CD4-positive, alpha-beta T cell (primary cell): ENCODE measurements around the gene CCDC187. TPM values are rescaled to one million over a fixed set of nuclear protein-coding genes. Genes with fewer than 3 reads are reported as not detected.

Source experiments
- ATAC-seq: fragments of 200-7000 bp; cut with Tn5 transposase; one replicate; pipeline ENCODE4 v1.10.0; 2022; ENCODE audit warnings: mild to moderate bottlenecking; ENCODE audit not compliant: poor library complexity
- CTCF ChIA-PET: fragments of 350-600 bp; sonication (Branson Sonifier 250); formaldehyde crosslinking; loops from one replicate; lab custom pipeline; 2021; ENCODE audit warnings: antibody characterized with exemption, inconsistent platforms; lab: Charles Lee
- POLR2A ChIA-PET: fragments of 350-600 bp; sonication (Branson Sonifier 250); formaldehyde crosslinking; loops from one replicate; lab custom pipeline; 2021; ENCODE audit warnings: antibody characterized with exemption, inconsistent platforms; lab: Charles Lee
- DNase-seq, 14 experiments: peaks; one replicate each; pipeline ENCODE4 v3.0.0-alpha.2; 2013 to 2020; ENCODE audit warnings: mixed read lengths in 2 of 14
- H3K27ac ChIP-seq, 2 donors: one replicate each; pipeline versions ENCODE4 v1.5.1 to v1.7.0; 2013; ENCODE audit warnings: low read length in 2 of 2, low read depth in 1 of 2, mild to moderate bottlenecking in 1 of 2
- H3K27me3 ChIP-seq, 2 experiments: 1 replicate in 1 of 2; 2 replicates in 1 of 2; pipeline versions ENCODE4 v1.6.1 to v1.7.0; 2013; ENCODE audit warnings: low read length in 2 of 2, control low read depth in 1 of 2, mild to moderate bottlenecking in 1 of 2, moderate library complexity in 1 of 2; ENCODE audit not compliant: insufficient read depth in 2 of 2, control insufficient read depth in 1 of 2
- H3K36me3 ChIP-seq: one replicate; pipeline ENCODE4 v1.6.1; 2013; ENCODE audit warnings: low read length, control low read depth; ENCODE audit not compliant: insufficient read depth
- H3K4me1 ChIP-seq: one replicate; pipeline ENCODE4 v1.6.1; 2013; ENCODE audit warnings: low read length, control low read depth; ENCODE audit not compliant: insufficient read depth
- H3K4me3 ChIP-seq: one replicate; pipeline ENCODE4 v1.5.1; 2013; ENCODE audit warnings: mild to moderate bottlenecking, low read length, moderate library complexity
- H3K9me3 ChIP-seq, 2 experiments: 1 replicate in 1 of 2; 2 replicates in 1 of 2; pipeline versions ENCODE4 v1.6.1 to v1.7.0; 2013; ENCODE audit warnings: low read length in 2 of 2, mild to moderate bottlenecking in 2 of 2, control low read depth in 1 of 2, moderate library complexity in 1 of 2; ENCODE audit not compliant: control insufficient read depth in 1 of 2, insufficient read depth in 1 of 2
- H3K27ac Mint-ChIP-seq: one replicate; pipeline ENCODE4 v1.8.0; 2020; ENCODE audit warnings: mixed read lengths
- H3K27me3 Mint-ChIP-seq: one replicate; pipeline ENCODE4 v1.8.0; 2021; ENCODE audit warnings: mixed read lengths
- H3K36me3 Mint-ChIP-seq: one replicate; pipeline ENCODE4 v1.8.0; 2021; ENCODE audit warnings: low read depth, mixed read lengths
- H3K4me1 Mint-ChIP-seq: one replicate; pipeline ENCODE4 v1.8.0; 2021; ENCODE audit warnings: low read depth, mixed read lengths
- H3K4me3 Mint-ChIP-seq: one replicate; pipeline ENCODE4 v1.8.0; 2020; ENCODE audit warnings: mild to moderate bottlenecking, mixed read lengths
- H3K9me3 Mint-ChIP-seq: one replicate; pipeline ENCODE4 v1.8.0; 2020; ENCODE audit warnings: mixed read lengths
- CTCF ChIP-seq: fragments of 200-600 bp; IDR thresholded peaks from one replicate; pipeline ENCODE4 v1.8.0; 2022; ENCODE audit warnings: antibody characterized with exemption, mild to moderate bottlenecking
- intact Hi-C, 2 experiments: fragments of 100-400 bp; cut with DNase I in 1 of 2; cut with micrococcal nuclease in 1 of 2; formaldehyde crosslinking; loops; one replicate each; pipeline versions ENCODE4 v1.15.1 to v1.9.0; 2023 to 2025; cut with DNase I, micrococcal nuclease
- total RNA-seq, 174 experiments: library from RNA in 2 of 174; stranded (reverse) in 2 of 174; gene quantifications; one replicate each; pipeline ENCODE4 v1.2.3 and lab custom pipeline; 2021 to 2026

The CCDC187 gene
- total RNA-seq, 2 experiments from 2014 or later: not detected

GRCh38 chr9:136334541-136334940, 30.6 kb upstream of the CCDC187 start:
- DNase-seq (no peak), ATAC-seq (no peak)
- no peaks in the 10 kb centered on the region for H3K36me3 Mint-ChIP-seq
- H3K27me3 Mint-ChIP-seq: no peaks in the 10 kb centered on the region
- no peak overlapping the region for H3K27ac ChIP-seq
- H3K9me3 Mint-ChIP-seq: no peaks in the 10 kb centered on the region
- peaks cover 2% of the 10 kb centered on the region for H3K4me1 ChIP-seq
- no peaks in the 10 kb centered on the region for H3K4me1 Mint-ChIP-seq
- H3K4me3 ChIP-seq: no peak overlapping the region
- no peaks in the 10 kb centered on the region for H3K9me3 ChIP-seq
- no peak overlapping the region for H3K27ac Mint-ChIP-seq
- H3K36me3 ChIP-seq: no peaks in the 10 kb centered on the region
- ChIA-PET CTCF (no interaction called here), POLR2A (no interaction called here)
- intact Hi-C loops: no loop called here
- no peaks in the 10 kb centered on the region for H3K27me3 ChIP-seq
- no peak overlapping the region for H3K4me3 Mint-ChIP-seq
- TF ChIP-seq CTCF: no peak

- ATAC-seq: no peak
Measured at GRCh38 chr9:136333486-136333885, 29.6 kb upstream of the CCDC187 start.

GRCh38 chr9:136333045-136333444, 29.2 kb upstream of the CCDC187 start:
- no peaks in the 10 kb centered on the region for H3K9me3 Mint-ChIP-seq
- H3K4me3 Mint-ChIP-seq: no peak overlapping the region
- H3K27ac Mint-ChIP-seq: no peak overlapping the region
- ATAC-seq (no peak), DNase-seq (no peak)
- ChIA-PET POLR2A (no interaction called here), CTCF (no interaction called here)
- peaks cover 5% of the 10 kb centered on the region for H3K4me1 Mint-ChIP-seq
- Histone ChIP-seq H3K4me1 (peaks cover 14% of the 10 kb centered on the region), H3K27me3 (no peaks in the 10 kb centered on the region), H3K27ac (no peak overlapping the region), H3K4me3 (no peak overlapping the region), H3K36me3 (no peaks in the 10 kb centered on the region), H3K9me3 (peaks cover 0 to 2% of the 10 kb centered on the region in 2 experiments)
- H3K36me3 Mint-ChIP-seq: no peaks in the 10 kb centered on the region
- no peaks in the 10 kb centered on the region for H3K27me3 Mint-ChIP-seq
- intact Hi-C loops: no loop called here
- no peak for TF ChIP-seq CTCF

More at GRCh38 chr9:136333486-136333885, 29.6 kb upstream of the CCDC187 start:
- Mint-ChIP-seq H3K27me3 (no peaks in the 10 kb centered on the region), H3K36me3 (no peaks in the 10 kb centered on the region), H3K27ac (no peak overlapping the region), H3K9me3 (no peaks in the 10 kb centered on the region), H3K4me1 (peaks cover 5% of the 10 kb centered on the region), H3K4me3 (no peak overlapping the region)
- Histone ChIP-seq H3K4me1 (peaks cover 9% of the 10 kb centered on the region), H3K9me3 (no peaks in the 10 kb centered on the region), H3K4me3 (no peak overlapping the region), H3K27me3 (no peaks in the 10 kb centered on the region), H3K36me3 (no peaks in the 10 kb centered on the region), H3K27ac (no peak overlapping the region)
- TF ChIP-seq CTCF: no peak
- no peak for DNase-seq
- intact Hi-C loops: no loop called here
- ChIA-PET CTCF (no interaction called here), POLR2A (no interaction called here)
